Karpas-422 (cell line): Measurements from ENCODE around the gene SPATA6L. TPM values are rescaled to one million over a fixed set of nuclear protein-coding genes. Genes with fewer than 3 reads are reported as not detected.
"Not testable (repeated sequence)": the region's sequence is repeated elsewhere in the genome, so short reads cannot be mapped to it uniquely, and the experiment has no call there.

Experiments used
- DNase-seq: peaks from one replicate; pipeline ENCODE4 v3.0.0-alpha.2; 2015
- H2AFZ ChIP-seq: fragments of 200-600 bp; sonication (generic); 2 replicates; pipeline ENCODE4 v1.6.1; 2014; ENCODE audit warnings: antibody characterized with exemption, low read length, mixed read lengths
- H3K27ac ChIP-seq: fragments of 200-600 bp; sonication (generic); 2 replicates; pipeline ENCODE4 v1.5.1; 2014; ENCODE audit warnings: mild to moderate bottlenecking, low read length, moderate library complexity
- H3K27me3 ChIP-seq: fragments of 200-600 bp; sonication (generic); 2 replicates; pipeline ENCODE4 v1.6.1; 2014; ENCODE audit warnings: low read length, mixed read lengths
- H3K36me3 ChIP-seq: fragments of 200-600 bp; sonication (generic); 2 replicates; pipeline ENCODE4 v1.6.1; 2014; ENCODE audit warnings: low read length, mixed read lengths; ENCODE audit not compliant: insufficient read depth
- H3K4me1 ChIP-seq: fragments of 200-600 bp; sonication (generic); 2 replicates; pipeline ENCODE4 v1.6.1; 2014; ENCODE audit warnings: mild to moderate bottlenecking, low read length, mixed read lengths
- H3K4me2 ChIP-seq: fragments of 200-600 bp; sonication (generic); 2 replicates; pipeline ENCODE4 v1.6.1; 2014; ENCODE audit warnings: low read length, low read depth, mild to moderate bottlenecking; ENCODE audit not compliant: poor library complexity, severe bottlenecking
- H3K4me3 ChIP-seq: fragments of 200-600 bp; sonication (generic); 2 replicates; pipeline ENCODE4 v1.5.1; 2014; ENCODE audit warnings: mild to moderate bottlenecking, antibody characterized with exemption, low read length, mixed read lengths
- H3K79me2 ChIP-seq: fragments of 200-600 bp; sonication (generic); 2 replicates; pipeline ENCODE4 v1.6.1; 2014; ENCODE audit warnings: mild to moderate bottlenecking, low read length, mixed read lengths
- H3K9ac ChIP-seq: fragments of 200-600 bp; sonication (generic); 2 replicates; pipeline ENCODE4 v1.6.0; 2014; ENCODE audit warnings: low read length
- H3K9me2 ChIP-seq: fragments of 200-600 bp; sonication (generic), shearing (Covaris generic); replicated peaks from 2 replicates; pipeline ENCODE4 v1.6.0; 2014; ENCODE audit warnings: mild to moderate bottlenecking, low read length, moderate library complexity; ENCODE audit not compliant: insufficient read depth
- H3K9me3 ChIP-seq: fragments of 300-700, 200-600 bp; sonication (generic); 2 replicates; pipeline ENCODE4 v1.6.1; 2014; ENCODE audit warnings: low read length, mixed read lengths
- H4K20me1 ChIP-seq: fragments of 200-600 bp; sonication (generic); 2 replicates; pipeline ENCODE4 v1.6.1; 2014; ENCODE audit warnings: mild to moderate bottlenecking, antibody characterized with exemption, low read length, low read depth; ENCODE audit not compliant: insufficient read depth
- total RNA-seq: library from RNA; depleted of rRNA; stranded (reverse); fragments of >200 nt; shearing (Covaris generic); gene quantifications from 2 replicates; pipeline ENCODE4 v1.2.3, GENCODE V29; 2014; ENCODE audit warnings: low replicate concordance

The SPATA6L gene
- total RNA-seq, 1 experiment from 2014 or later = 0.22 TPM

GRCh38 chr9:4661611-4662010 is 4.7 kb downstream of the SPATA6L start:
- Histone ChIP-seq H3K36me3 (no peaks in the 10 kb centered on the region), H3K9me2 (no peaks in the 10 kb centered on the region), H3K4me2 (peak overlapping the region; percentile 76), H2AFZ (peak overlapping the region; percentile 80), H4K20me1 (no peaks in the 10 kb centered on the region; the same call in 1 of the 2 replicates), H3K27ac (no peak overlapping the region), H3K79me2 (no peaks in the 10 kb centered on the region), H3K4me1 (peaks cover 44% of the 10 kb centered on the region), H3K4me3 (peak overlapping the region; percentile 79), H3K9ac (peak overlapping the region; percentile 81), H3K9me3 (no peaks in the 10 kb centered on the region), H3K27me3 (no peaks in the 10 kb centered on the region)
- DNase-seq = no peak

DNA sequence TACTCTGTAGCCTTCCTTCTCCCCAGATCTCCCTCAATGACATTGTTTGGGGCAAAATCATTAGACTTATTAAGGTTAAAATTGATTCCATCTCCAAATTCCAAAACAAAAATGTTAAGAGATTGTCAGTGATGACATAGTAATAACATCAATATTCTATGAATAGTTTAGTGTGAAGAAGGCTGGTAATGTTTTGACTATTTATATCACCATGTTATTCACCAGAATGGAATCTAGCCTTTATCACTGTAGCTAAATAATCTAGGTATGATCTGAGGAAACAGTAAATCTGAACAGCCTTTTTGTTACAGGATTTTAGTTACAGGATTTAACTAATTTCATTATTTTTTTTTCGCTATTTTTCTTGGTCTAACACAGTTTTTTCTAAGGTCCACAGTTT is 5.1 kb downstream of the SPATA6L start:
- DNase-seq = no peak
- Histone ChIP-seq H3K9me3 (no peaks in the 10 kb centered on the region), H4K20me1 (no peaks in the 10 kb centered on the region; the same call in 1 of the 2 replicates), H3K27ac (no peak overlapping the region), H3K4me1 (peaks cover 39% of the 10 kb centered on the region), H3K36me3 (no peaks in the 10 kb centered on the region), H3K79me2 (no peaks in the 10 kb centered on the region), H3K4me2 (no peak overlapping the region), H3K9me2 (no peaks in the 10 kb centered on the region), H2AFZ (no peak overlapping the region), H3K9ac (no peak overlapping the region), H3K4me3 (no peak overlapping the region), H3K27me3 (no peaks in the 10 kb centered on the region)

- H3K9me3 ChIP-seq, H3K9ac ChIP-seq, H3K4me3 ChIP-seq, H4K20me1 ChIP-seq, H3K27ac ChIP-seq, H3K79me2 ChIP-seq, H3K9me2 ChIP-seq, H3K4me2 ChIP-seq, H2AFZ ChIP-seq, H3K36me3 ChIP-seq, DNase-seq, H3K27me3 ChIP-seq: not testable (repeated sequence)
- H3K4me1 ChIP-seq = peaks cover 34% of the 10 kb centered on the region
Observed at GRCh38 chr9:4660665-4661064, 5.6 kb downstream of the SPATA6L start.

DNA sequence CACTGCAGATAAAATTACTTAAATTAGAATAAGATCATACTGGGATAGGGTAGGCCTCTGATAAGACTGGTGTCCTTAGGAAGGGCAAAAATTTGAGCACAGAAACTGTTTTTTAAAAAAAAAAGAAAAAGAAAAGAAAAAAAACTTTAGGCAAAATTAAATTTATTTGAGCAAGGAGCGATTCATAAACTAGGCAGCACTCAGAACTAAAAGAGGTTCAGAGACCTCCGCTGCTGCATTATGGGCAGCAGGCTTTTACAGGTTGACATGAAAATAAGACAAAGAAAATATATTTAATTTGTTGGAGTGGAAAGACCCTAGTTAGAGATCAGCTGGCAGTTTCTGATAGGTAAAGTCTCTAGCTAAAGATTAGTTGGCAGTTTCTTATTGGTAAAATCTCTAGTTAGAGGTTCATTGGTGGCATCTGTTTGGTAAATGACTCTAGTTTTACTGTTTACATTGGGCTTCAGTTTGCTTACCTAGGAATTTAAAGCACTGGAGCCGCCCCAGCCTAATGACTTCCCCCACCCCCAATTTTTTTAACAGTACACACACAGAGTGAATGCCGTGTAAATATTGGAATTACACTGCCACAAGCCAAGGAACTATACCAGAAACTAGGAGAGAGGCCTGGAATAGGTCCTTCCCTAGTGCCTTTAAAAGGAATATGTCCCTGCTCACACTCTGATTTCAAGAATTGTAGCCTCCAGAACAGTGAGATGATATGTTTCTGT is 8.7 kb downstream of the SPATA6L start:
- no peaks in the 10 kb centered on the region for H3K27me3 ChIP-seq

GRCh38 chr9:4656621-4657020 is 9.7 kb downstream of the SPATA6L start:
- no peak for DNase-seq
- no peak overlapping the region for H3K4me3 ChIP-seq

More for the DNA sequence above, 8.7 kb downstream of the SPATA6L start:
- Histone ChIP-seq H3K4me1 (peaks cover 4% of the 10 kb centered on the region; the same call in 1 of the 2 replicates), H3K9ac (no peak overlapping the region), H3K79me2 (no peaks in the 10 kb centered on the region), H3K9me3 (no peaks in the 10 kb centered on the region), H3K36me3 (no peaks in the 10 kb centered on the region), H4K20me1 (no peaks in the 10 kb centered on the region), H3K4me3 (no peak overlapping the region), H3K9me2 (no peaks in the 10 kb centered on the region), H3K4me2 (no peak overlapping the region), H3K27ac (no peak overlapping the region), H2AFZ (no peak overlapping the region)
- DNase-seq = no peak

DNA sequence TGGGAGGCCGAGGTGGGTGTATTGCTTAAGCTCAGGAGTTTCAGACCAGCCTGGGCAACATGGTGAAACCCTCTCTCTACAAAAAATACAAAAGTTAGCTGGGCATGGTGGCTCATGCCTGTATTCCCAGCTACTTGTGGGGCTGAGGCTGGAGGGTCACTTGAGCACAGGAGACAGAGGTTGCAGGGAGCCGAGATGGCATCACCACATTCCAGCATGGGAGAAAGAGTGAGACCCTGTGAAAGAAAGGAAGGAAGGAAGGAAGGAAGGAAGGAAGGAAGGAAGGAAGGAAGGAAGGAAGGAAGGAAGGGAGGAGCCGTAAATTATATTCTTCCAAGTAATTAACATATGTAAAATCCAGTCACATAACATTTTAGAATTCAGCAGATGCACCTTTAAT is 10.1 kb downstream of the SPATA6L start:
- not testable (repeated sequence) for H3K36me3 ChIP-seq, H2AFZ ChIP-seq, DNase-seq

More at GRCh38 chr9:4656621-4657020, 9.7 kb downstream of the SPATA6L start:
- H3K27me3 ChIP-seq = no peaks in the 10 kb centered on the region
- peaks cover under 1% of the 10 kb centered on the region; the same call in 1 of the 2 replicates for H3K4me1 ChIP-seq
- no peak overlapping the region for H2AFZ ChIP-seq
- no peak overlapping the region for H3K9ac ChIP-seq
- H3K9me2 ChIP-seq = no peaks in the 10 kb centered on the region
- no peak overlapping the region for H3K4me2 ChIP-seq
- no peaks in the 10 kb centered on the region for H3K36me3 ChIP-seq
- no peaks in the 10 kb centered on the region for H3K9me3 ChIP-seq
- no peaks in the 10 kb centered on the region for H3K79me2 ChIP-seq
- H4K20me1 ChIP-seq = no peaks in the 10 kb centered on the region
- no peak overlapping the region for H3K27ac ChIP-seq

GRCh38 chr9:4654538-4654937 is 11.7 kb downstream of the SPATA6L start:
- Histone ChIP-seq H4K20me1 (no peaks in the 10 kb centered on the region), H3K9ac (no peak overlapping the region), H3K4me1 (no peaks in the 10 kb centered on the region), H3K4me2 (no peak overlapping the region), H3K79me2 (no peaks in the 10 kb centered on the region), H3K27ac (no peak overlapping the region), H3K36me3 (no peaks in the 10 kb centered on the region), H2AFZ (no peak overlapping the region), H3K27me3 (no peaks in the 10 kb centered on the region), H3K9me3 (no peaks in the 10 kb centered on the region), H3K9me2 (no peaks in the 10 kb centered on the region), H3K4me3 (no peak overlapping the region)
- no peak for DNase-seq

More for the DNA sequence above, 10.1 kb downstream of the SPATA6L start:
- H3K4me1 ChIP-seq, H3K79me2 ChIP-seq, H3K9ac ChIP-seq, H3K4me2 ChIP-seq, H3K4me3 ChIP-seq, H3K9me3 ChIP-seq, H4K20me1 ChIP-seq, H3K27ac ChIP-seq, H3K9me2 ChIP-seq, H3K27me3 ChIP-seq: not testable (repeated sequence)

GRCh38 chr9:4654084-4654483 is 12.2 kb downstream of the SPATA6L start:
- H3K4me2 ChIP-seq = no peak overlapping the region
- no peaks in the 10 kb centered on the region for H3K27me3 ChIP-seq
- H3K4me3 ChIP-seq = no peak overlapping the region
- H2AFZ ChIP-seq = no peak overlapping the region
- H3K9me2 ChIP-seq = no peaks in the 10 kb centered on the region
- no peak overlapping the region for H3K9ac ChIP-seq
- DNase-seq = no peak
- no peaks in the 10 kb centered on the region for H3K79me2 ChIP-seq
- H3K27ac ChIP-seq = no peak overlapping the region
- no peaks in the 10 kb centered on the region for H3K36me3 ChIP-seq
- no peaks in the 10 kb centered on the region for H3K9me3 ChIP-seq
- H3K4me1 ChIP-seq = no peaks in the 10 kb centered on the region
- no peaks in the 10 kb centered on the region for H4K20me1 ChIP-seq
